Measurements from ENCODE around the gene SYTL2.

DNA sequence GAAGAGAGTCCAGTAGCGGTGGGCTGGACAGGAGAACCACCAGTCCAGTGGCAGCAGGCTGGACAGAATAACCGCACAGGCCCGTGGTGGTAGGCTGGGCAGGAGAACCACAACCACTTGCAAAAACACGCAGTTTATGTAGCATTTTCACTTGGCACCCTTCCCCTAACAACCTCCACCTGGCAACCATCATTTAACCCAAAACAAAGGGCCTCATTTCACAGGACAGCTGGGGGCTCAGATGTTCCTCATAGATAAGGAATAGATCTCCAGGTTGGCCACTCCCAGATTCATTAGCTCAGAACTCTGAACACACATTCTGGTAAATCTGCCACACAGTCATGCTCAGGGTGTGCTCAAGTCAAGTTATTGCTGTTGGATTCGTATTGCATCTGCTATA lies 41.2 kb downstream of the SYTL2 start:
- TF ChIP-seq, protein P1, sequence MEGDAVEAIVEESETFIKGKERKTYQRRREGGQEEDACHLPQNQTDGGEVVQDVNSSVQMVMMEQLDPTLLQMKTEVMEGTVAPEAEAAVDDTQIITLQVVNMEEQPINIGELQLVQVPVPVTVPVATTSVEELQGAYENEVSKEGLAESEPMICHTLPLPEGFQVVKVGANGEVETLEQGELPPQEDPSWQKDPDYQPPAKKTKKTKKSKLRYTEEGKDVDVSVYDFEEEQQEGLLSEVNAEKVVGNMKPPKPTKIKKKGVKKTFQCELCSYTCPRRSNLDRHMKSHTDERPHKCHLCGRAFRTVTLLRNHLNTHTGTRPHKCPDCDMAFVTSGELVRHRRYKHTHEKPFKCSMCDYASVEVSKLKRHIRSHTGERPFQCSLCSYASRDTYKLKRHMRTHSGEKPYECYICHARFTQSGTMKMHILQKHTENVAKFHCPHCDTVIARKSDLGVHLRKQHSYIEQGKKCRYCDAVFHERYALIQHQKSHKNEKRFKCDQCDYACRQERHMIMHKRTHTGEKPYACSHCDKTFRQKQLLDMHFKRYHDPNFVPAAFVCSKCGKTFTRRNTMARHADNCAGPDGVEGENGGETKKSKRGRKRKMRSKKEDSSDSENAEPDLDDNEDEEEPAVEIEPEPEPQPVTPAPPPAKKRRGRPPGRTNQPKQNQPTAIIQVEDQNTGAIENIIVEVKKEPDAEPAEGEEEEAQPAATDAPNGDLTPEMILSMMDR (IDR thresholded peaks at IDR 0.05): no peak
- TF ChIP-seq, protein P2, sequence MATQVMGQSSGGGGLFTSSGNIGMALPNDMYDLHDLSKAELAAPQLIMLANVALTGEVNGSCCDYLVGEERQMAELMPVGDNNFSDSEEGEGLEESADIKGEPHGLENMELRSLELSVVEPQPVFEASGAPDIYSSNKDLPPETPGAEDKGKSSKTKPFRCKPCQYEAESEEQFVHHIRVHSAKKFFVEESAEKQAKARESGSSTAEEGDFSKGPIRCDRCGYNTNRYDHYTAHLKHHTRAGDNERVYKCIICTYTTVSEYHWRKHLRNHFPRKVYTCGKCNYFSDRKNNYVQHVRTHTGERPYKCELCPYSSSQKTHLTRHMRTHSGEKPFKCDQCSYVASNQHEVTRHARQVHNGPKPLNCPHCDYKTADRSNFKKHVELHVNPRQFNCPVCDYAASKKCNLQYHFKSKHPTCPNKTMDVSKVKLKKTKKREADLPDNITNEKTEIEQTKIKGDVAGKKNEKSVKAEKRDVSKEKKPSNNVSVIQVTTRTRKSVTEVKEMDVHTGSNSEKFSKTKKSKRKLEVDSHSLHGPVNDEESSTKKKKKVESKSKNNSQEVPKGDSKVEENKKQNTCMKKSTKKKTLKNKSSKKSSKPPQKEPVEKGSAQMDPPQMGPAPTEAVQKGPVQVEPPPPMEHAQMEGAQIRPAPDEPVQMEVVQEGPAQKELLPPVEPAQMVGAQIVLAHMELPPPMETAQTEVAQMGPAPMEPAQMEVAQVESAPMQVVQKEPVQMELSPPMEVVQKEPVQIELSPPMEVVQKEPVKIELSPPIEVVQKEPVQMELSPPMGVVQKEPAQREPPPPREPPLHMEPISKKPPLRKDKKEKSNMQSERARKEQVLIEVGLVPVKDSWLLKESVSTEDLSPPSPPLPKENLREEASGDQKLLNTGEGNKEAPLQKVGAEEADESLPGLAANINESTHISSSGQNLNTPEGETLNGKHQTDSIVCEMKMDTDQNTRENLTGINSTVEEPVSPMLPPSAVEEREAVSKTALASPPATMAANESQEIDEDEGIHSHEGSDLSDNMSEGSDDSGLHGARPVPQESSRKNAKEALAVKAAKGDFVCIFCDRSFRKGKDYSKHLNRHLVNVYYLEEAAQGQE (IDR thresholded peaks at IDR 0.05; ENCODE audit: low read depth, low read length): no peak
- TF ChIP-seq, protein P3, sequence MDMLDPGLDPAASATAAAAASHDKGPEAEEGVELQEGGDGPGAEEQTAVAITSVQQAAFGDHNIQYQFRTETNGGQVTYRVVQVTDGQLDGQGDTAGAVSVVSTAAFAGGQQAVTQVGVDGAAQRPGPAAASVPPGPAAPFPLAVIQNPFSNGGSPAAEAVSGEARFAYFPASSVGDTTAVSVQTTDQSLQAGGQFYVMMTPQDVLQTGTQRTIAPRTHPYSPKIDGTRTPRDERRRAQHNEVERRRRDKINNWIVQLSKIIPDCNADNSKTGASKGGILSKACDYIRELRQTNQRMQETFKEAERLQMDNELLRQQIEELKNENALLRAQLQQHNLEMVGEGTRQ (IDR thresholded peaks at IDR 0.05; ENCODE audit: borderline replicate concordance, low read depth, low read length): no peak

Data from SK-N-SH (cell line).